Neural progenitor cell (in vitro differentiated cells): Measurements from ENCODE around the gene MAPKBP1. TPM values are rescaled to one million over a fixed set of nuclear protein-coding genes. Genes with fewer than 3 reads are reported as not detected.

Experiments
- DNase-seq: peaks from one replicate; pipeline ENCODE4 v3.0.0-alpha.2; 2016; ENCODE audit warnings: low spot score
- H2AFZ ChIP-seq: fragments of 200-600 bp; sonication (generic); replicated peaks from 2 replicates; pipeline ENCODE4 v1.6.1; 2016; ENCODE audit warnings: antibody characterized with exemption
- H3F3A ChIP-seq: fragments of 200-600 bp; sonication (generic); 2 replicates; pipeline ENCODE4 v1.6.1; 2016; ENCODE audit warnings: antibody characterized with exemption, low read depth
- H3K27ac ChIP-seq: fragments of 200-600 bp; sonication (generic); 2 replicates; pipeline ENCODE4 v1.5.1; 2016; ENCODE audit warnings: mild to moderate bottlenecking
- H3K27me3 ChIP-seq: fragments of 200-600 bp; sonication (generic); 2 replicates; pipeline ENCODE4 v1.6.1; 2016; ENCODE audit warnings: mild to moderate bottlenecking, moderate library complexity
- H3K36me3 ChIP-seq: fragments of 200-600 bp; sonication (generic); 2 replicates; pipeline ENCODE4 v1.5.1; 2016
- H3K4me1 ChIP-seq: fragments of 200-600 bp; sonication (generic); 2 replicates; pipeline ENCODE4 v1.6.1; 2016; ENCODE audit warnings: mixed run types
- H3K4me2 ChIP-seq: fragments of 200-600 bp; sonication (generic); 2 replicates; pipeline ENCODE4 v1.6.1; 2016
- H3K4me3 ChIP-seq: fragments of 200-600 bp; sonication (generic); 2 replicates; pipeline ENCODE4 v1.5.1; 2016
- H3K79me2 ChIP-seq: fragments of 200-600 bp; sonication (generic); 2 replicates; pipeline ENCODE4 v1.6.1; 2016; ENCODE audit warnings: low read depth
- H3K9ac ChIP-seq: fragments of 200-600 bp; sonication (generic); 2 replicates; pipeline ENCODE4 v1.6.1; 2016
- H3K9me3 ChIP-seq: fragments of 200-600 bp; sonication (generic); 2 replicates; pipeline ENCODE4 v1.5.1; 2016; ENCODE audit warnings: low read depth
- H4K20me1 ChIP-seq: fragments of 200-600 bp; sonication (generic); 2 replicates; pipeline ENCODE4 v1.6.1; 2016; ENCODE audit warnings: low read depth
- H3K27ac Mint-ChIP-seq: 3 replicates; pipeline ENCODE4 v1.8.0; 2021; ENCODE audit warnings: mixed read lengths
- H3K27me3 Mint-ChIP-seq: 2 replicates; pipeline ENCODE4 v1.8.0; 2022; ENCODE audit warnings: low read depth, mild to moderate bottlenecking, inconsistent platforms, moderate library complexity, mixed read lengths; ENCODE audit not compliant: insufficient read depth
- H3K36me3 Mint-ChIP-seq: 3 replicates; pipeline ENCODE4 v1.8.0; 2021; ENCODE audit warnings: mixed read lengths
- H3K4me1 Mint-ChIP-seq: 3 replicates; pipeline ENCODE4 v1.8.0; 2021; ENCODE audit warnings: mixed read lengths
- H3K4me3 Mint-ChIP-seq: 3 replicates; pipeline ENCODE4 v1.8.0; 2021; ENCODE audit warnings: mild to moderate bottlenecking, moderate library complexity, mixed read lengths
- H3K9me3 Mint-ChIP-seq: 3 replicates; pipeline ENCODE4 v1.8.0; 2020; ENCODE audit warnings: mixed read lengths
- EZH2 ChIP-seq: fragments of 200-600 bp; sonication (generic); IDR thresholded peaks from 2 replicates; pipeline ENCODE4 v1.6.1; 2017; ENCODE audit warnings: antibody characterized with exemption, mild to moderate bottlenecking, moderate library complexity
- EZH2phosphoT487 ChIP-seq: fragments of 200-600 bp; sonication (generic); IDR thresholded peaks from 2 replicates; pipeline ENCODE4 v1.6.1; 2017; ENCODE audit warnings: antibody characterized with exemption
- total RNA-seq: library from RNA; depleted of rRNA; stranded (reverse); fragments of >200 nt; gene quantifications from 2 replicates; pipeline ENCODE4 v1.2.3, GENCODE V29; 2015; ENCODE audit warnings: low replicate concordance
- TF ChIP-seq, protein P1 (sequence below): fragments of 200-600 bp; sonication (generic); IDR thresholded peaks from 2 replicates; pipeline ENCODE4 v1.5.1; 2017; ENCODE audit warnings: antibody characterized with exemption, mild to moderate bottlenecking

MAPKBP1 gene
- total RNA-seq, 1 donor from 2014 or later = 10.1 TPM

DNA sequence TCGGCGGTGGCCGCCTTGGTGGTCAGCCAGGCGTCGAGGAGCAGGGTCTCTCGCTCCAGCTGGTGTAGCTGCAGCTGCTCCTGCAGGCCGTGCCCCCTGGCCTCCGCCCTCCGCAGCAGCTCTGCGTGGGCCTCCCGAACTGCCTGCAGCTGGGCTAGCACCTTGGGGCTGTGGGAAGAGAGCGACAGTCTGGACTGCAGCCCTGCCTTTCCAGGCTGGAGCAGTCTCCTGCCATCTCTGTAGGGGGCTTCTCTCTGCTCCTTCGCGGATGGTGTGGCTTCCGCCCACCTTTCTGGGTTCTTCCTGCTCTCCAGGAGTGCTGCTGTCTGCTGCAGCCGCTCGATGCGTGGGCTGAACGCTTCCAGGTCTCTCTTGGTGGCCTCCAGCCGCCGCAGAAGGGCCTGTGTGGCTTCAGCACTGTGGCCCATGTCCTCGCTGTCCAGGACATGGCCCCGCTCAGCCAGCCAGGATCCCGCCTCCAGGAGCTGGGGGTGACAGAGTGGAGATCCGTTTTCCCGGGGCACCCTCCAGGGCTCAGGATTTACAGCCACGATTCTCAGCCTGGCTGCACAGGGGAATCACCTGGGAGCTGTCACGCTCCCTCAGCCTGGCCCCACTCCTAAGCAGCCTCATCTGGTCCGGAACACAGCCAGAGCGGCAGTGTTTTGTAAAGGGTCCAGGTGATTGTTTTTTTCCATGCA is 81.1 kb downstream of the MAPKBP1 start:
- TF ChIP-seq, protein P1, sequence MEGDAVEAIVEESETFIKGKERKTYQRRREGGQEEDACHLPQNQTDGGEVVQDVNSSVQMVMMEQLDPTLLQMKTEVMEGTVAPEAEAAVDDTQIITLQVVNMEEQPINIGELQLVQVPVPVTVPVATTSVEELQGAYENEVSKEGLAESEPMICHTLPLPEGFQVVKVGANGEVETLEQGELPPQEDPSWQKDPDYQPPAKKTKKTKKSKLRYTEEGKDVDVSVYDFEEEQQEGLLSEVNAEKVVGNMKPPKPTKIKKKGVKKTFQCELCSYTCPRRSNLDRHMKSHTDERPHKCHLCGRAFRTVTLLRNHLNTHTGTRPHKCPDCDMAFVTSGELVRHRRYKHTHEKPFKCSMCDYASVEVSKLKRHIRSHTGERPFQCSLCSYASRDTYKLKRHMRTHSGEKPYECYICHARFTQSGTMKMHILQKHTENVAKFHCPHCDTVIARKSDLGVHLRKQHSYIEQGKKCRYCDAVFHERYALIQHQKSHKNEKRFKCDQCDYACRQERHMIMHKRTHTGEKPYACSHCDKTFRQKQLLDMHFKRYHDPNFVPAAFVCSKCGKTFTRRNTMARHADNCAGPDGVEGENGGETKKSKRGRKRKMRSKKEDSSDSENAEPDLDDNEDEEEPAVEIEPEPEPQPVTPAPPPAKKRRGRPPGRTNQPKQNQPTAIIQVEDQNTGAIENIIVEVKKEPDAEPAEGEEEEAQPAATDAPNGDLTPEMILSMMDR = no peak
- TF ChIP-seq EZH2phosphoT487 (no peak), EZH2 (no peak)
- Mint-ChIP-seq H3K9me3 (no peaks in the 10 kb centered on the region), H3K27me3 (peaks cover 10% of the 10 kb centered on the region), H3K36me3 (no peaks in the 10 kb centered on the region), H3K4me1 (peaks cover 23% of the 10 kb centered on the region), H3K27ac (peak overlapping the region; percentile 87), H3K4me3 (no peak overlapping the region)
- H3K4me1 ChIP-seq = peaks cover 7% of the 10 kb centered on the region
- H3K79me2 ChIP-seq = no peaks in the 10 kb centered on the region
- H3K4me3 ChIP-seq = no peak overlapping the region
- H3K27ac ChIP-seq = no peak overlapping the region
- no peak overlapping the region for H3K9ac ChIP-seq
- no peaks in the 10 kb centered on the region for H3K36me3 ChIP-seq
- no peaks in the 10 kb centered on the region for H3K9me3 ChIP-seq
- H3K27me3 ChIP-seq = no peaks in the 10 kb centered on the region
- H3K4me2 ChIP-seq = no peak overlapping the region
- no peak for DNase-seq
- H3F3A ChIP-seq = no peaks in the 10 kb centered on the region
- H4K20me1 ChIP-seq = no peaks in the 10 kb centered on the region
- H2AFZ ChIP-seq = peak overlapping the region; percentile 79

DNA sequence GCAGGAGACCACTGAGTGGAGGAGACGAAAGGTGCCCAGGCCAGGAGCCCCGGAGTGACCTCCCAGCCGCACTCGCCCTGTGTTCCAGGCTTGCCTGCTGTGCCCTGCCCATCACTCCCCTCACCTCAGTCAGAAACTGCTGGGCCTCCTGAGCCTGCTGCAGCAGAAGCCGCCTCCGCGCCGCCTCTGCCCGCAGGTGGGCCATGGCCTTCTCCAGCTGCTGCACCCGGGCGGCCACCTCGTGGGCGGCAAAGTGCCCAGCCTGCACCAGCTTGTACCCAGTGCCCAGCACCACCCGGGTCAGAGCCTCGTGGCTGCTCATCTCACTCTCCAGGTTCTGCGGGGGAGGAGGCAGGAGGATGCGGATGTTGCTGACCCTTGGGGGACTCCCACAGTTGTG is 82.0 kb downstream of the MAPKBP1 start:
- Histone ChIP-seq H3K9me3 (no peaks in the 10 kb centered on the region), H3K27ac (no peak overlapping the region), H3K4me3 (no peak overlapping the region), H3K9ac (no peak overlapping the region), H2AFZ (no peak overlapping the region), H3K4me2 (no peak overlapping the region), H3K36me3 (no peaks in the 10 kb centered on the region), H3F3A (no peaks in the 10 kb centered on the region), H3K79me2 (no peaks in the 10 kb centered on the region), H3K27me3 (no peaks in the 10 kb centered on the region), H3K4me1 (peaks cover 7% of the 10 kb centered on the region), H4K20me1 (no peaks in the 10 kb centered on the region)
- H3K27ac Mint-ChIP-seq = no peak overlapping the region
- H3K9me3 Mint-ChIP-seq = no peaks in the 10 kb centered on the region
- H3K27me3 Mint-ChIP-seq = peaks cover 10% of the 10 kb centered on the region
- DNase-seq = no peak
- peaks cover 28% of the 10 kb centered on the region for H3K4me1 Mint-ChIP-seq
- TF ChIP-seq EZH2phosphoT487 (no peak), EZH2 (no peak)
- TF ChIP-seq, protein P1 = no peak
- no peak overlapping the region for H3K4me3 Mint-ChIP-seq
- H3K36me3 Mint-ChIP-seq = no peaks in the 10 kb centered on the region

DNA sequence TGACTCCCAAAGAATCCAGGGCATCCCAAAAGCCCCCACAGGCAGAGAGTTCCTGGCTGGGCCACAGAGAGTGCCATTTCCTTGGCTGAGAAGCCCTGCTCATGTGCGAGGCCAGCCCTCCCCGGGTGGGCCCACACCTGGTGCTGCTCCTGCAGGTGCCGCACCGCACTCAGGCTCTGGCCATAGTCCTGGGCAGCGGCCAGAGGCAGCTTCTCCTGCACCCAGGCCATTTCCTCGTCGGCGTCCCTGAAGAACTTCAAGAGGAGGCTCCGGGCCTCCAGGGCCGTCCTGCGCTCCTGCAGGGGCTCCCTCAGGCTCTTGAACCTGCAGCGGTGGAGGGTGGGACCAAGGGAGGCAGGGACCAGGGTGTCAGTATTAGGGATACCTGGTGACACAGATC is 82.4 kb downstream of the MAPKBP1 start:
- H3K36me3 Mint-ChIP-seq = no peaks in the 10 kb centered on the region
- peaks cover 29% of the 10 kb centered on the region for H3K4me1 Mint-ChIP-seq
- H3K27ac Mint-ChIP-seq = no peak overlapping the region
- TF ChIP-seq EZH2 = no peak
- TF ChIP-seq, protein P1 = no peak
- no peak for TF ChIP-seq EZH2phosphoT487
- H3K27ac ChIP-seq = no peak overlapping the region
- no peak overlapping the region for H3K4me3 Mint-ChIP-seq
- no peaks in the 10 kb centered on the region for H3K9me3 Mint-ChIP-seq
- no peaks in the 10 kb centered on the region for H3K27me3 ChIP-seq
- H2AFZ ChIP-seq = no peak overlapping the region
- DNase-seq = no peak
- no peaks in the 10 kb centered on the region for H3F3A ChIP-seq
- H4K20me1 ChIP-seq = no peaks in the 10 kb centered on the region
- H3K27me3 Mint-ChIP-seq = peaks cover 10% of the 10 kb centered on the region
- no peaks in the 10 kb centered on the region for H3K36me3 ChIP-seq
- H3K9me3 ChIP-seq = no peaks in the 10 kb centered on the region
- H3K79me2 ChIP-seq = no peaks in the 10 kb centered on the region
- no peak overlapping the region for H3K9ac ChIP-seq
- peaks cover 7% of the 10 kb centered on the region for H3K4me1 ChIP-seq
- no peak overlapping the region for H3K4me2 ChIP-seq
- no peak overlapping the region for H3K4me3 ChIP-seq
